Measurements from ENCODE around the gene G6PC2. TPM values are rescaled to one million over a fixed set of nuclear protein-coding genes. Genes with fewer than 3 reads are reported as not detected.
A peak's percentile ranks its signal among the peaks of the same experiment; 100 is the strongest.

G6PC2 gene
- total RNA-seq, 2 experiments from 2014 or later = not detected

DNA sequence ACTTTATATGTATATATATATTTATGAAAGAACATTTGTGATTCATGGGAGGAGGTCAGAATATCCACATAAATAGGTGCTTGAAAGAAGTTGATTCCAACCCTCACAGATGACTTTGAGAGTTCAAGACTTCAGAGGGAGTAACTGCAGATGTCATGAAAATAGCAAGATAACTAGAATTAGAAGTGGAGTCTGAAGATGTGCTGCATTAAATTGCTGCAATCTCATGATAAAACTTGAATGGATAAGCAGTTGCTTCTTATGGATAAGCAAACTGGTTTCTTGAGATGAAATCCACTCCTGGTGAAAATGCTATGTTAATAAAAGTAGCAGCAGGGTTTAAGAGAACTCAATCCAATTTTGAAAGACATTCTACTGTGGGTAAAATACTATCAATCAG is 40.2 kb downstream of the G6PC2 start:
- DNase-seq (no peak), ATAC-seq (no peak)
- no peaks in the 10 kb centered on the region for H3K27me3 Mint-ChIP-seq
- H3K4me1 Mint-ChIP-seq (ENCODE audit: low read depth) = peaks cover 4% of the 10 kb centered on the region
- no peak overlapping the region for H3K27ac Mint-ChIP-seq
- ChIA-PET CTCF (interaction anchor here (1.2 to 2.2 kb wide), 2 partner anchors 10 to 20 kb away, joined by 3 to 8 read pairs; no protein-coding TSS in a partner anchor), POLR2A (no interaction called here)
- TF ChIP-seq, protein P1, sequence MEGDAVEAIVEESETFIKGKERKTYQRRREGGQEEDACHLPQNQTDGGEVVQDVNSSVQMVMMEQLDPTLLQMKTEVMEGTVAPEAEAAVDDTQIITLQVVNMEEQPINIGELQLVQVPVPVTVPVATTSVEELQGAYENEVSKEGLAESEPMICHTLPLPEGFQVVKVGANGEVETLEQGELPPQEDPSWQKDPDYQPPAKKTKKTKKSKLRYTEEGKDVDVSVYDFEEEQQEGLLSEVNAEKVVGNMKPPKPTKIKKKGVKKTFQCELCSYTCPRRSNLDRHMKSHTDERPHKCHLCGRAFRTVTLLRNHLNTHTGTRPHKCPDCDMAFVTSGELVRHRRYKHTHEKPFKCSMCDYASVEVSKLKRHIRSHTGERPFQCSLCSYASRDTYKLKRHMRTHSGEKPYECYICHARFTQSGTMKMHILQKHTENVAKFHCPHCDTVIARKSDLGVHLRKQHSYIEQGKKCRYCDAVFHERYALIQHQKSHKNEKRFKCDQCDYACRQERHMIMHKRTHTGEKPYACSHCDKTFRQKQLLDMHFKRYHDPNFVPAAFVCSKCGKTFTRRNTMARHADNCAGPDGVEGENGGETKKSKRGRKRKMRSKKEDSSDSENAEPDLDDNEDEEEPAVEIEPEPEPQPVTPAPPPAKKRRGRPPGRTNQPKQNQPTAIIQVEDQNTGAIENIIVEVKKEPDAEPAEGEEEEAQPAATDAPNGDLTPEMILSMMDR (IDR thresholded peaks at IDR 0.05) = no peak
- no peaks in the 10 kb centered on the region for H3K9me3 Mint-ChIP-seq
- H3K4me3 Mint-ChIP-seq = no peak overlapping the region
- H3K36me3 Mint-ChIP-seq (ENCODE audit: low read depth) = no peaks in the 10 kb centered on the region
- intact Hi-C loops (cut with micrococcal nuclease) = no loop called here

DNA sequence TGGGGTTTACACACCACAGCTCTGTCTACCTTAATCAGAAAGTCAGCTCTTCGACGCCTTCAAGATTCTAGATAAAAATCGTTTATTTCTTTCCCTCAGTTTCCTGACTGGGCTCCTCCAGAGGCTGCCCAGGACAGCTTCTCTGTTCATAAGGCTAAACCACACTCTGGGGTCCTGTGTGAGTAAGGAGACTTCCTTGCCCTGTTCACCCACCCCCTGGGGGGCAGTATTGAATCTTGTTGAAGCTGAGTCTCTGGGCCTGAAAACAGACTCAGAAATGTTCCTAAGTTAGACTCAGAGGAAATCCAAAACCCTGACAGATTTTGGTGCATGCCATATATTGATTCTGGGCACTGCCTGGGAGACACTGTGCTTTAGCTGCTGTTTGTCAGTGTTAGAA is 43.0 kb downstream of the G6PC2 start:
- Mint-ChIP-seq H3K4me3 (no peak overlapping the region), H3K36me3 (ENCODE audit: low read depth) (no peaks in the 10 kb centered on the region), H3K9me3 (peaks cover 1% of the 10 kb centered on the region), H3K4me1 (ENCODE audit: low read depth) (peaks cover 4% of the 10 kb centered on the region), H3K27me3 (no peaks in the 10 kb centered on the region), H3K27ac (no peak overlapping the region)
- intact Hi-C loops (cut with micrococcal nuclease) = no loop called here
- DNase-seq = no peak
- TF ChIP-seq, protein P1 (IDR thresholded peaks at IDR 0.05) = no peak
- ChIA-PET POLR2A (interaction anchor here (1.6 kb wide), 1 partner anchor 8 kb away, joined by 4 read pairs; no protein-coding TSS in a partner anchor), CTCF (interaction anchor here (1.0 to 1.6 kb wide), 3 partner anchors 13 to 188 kb away, joined by 4 to 5 read pairs (median 5); no protein-coding TSS in a partner anchor)
- no peak for ATAC-seq

GRCh38 chr2:168945508-168945907 is 44.4 kb downstream of the G6PC2 start:
- Mint-ChIP-seq H3K9me3 (peaks cover 1% of the 10 kb centered on the region), H3K27me3 (no peaks in the 10 kb centered on the region), H3K36me3 (ENCODE audit: low read depth) (no peaks in the 10 kb centered on the region), H3K4me1 (ENCODE audit: low read depth) (no peaks in the 10 kb centered on the region), H3K27ac (no peak overlapping the region), H3K4me3 (no peak overlapping the region)
- POLR2A ChIA-PET = no interaction called here
- DNase-seq (no peak), ATAC-seq (no peak)
- intact Hi-C loops (cut with micrococcal nuclease) = no loop called here
- CTCF ChIA-PET = interaction anchor here (1.2 to 4.2 kb wide), 2 partner anchors 16 to 187 kb away, joined by 4 to 20 read pairs; no protein-coding TSS in a partner anchor
- TF ChIP-seq, protein P1 (IDR thresholded peaks at IDR 0.05) = no peak

DNA sequence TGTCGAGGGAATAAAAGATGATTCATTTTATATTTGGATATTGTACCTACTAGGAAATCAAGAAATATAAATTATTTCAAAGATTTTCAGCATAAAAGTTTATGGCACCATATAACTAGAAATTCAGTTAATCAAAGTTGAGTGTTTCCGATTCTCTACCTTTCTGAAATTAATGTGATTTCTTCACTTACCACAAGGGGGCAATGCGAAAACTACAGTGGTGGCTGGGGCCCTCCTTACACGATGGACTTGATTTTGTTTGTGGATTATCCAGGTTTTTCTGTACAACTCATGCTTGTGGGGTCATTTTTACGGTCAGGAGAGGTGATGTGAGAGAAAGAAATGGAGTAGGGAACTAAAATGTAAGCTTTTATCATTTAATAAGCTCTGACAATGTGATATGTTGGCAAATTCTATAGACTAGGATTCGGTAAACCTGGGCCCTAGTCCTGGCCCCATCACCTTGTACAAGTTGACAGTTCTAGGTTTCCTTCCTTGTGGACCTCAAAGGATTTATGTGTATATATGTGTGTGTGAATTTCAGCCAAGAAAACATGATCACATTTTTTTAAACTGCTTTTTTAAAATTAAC is 47.6 kb downstream of the G6PC2 start:
- POLR2A ChIA-PET = no interaction called here
- intact Hi-C loops (cut with micrococcal nuclease) = no loop called here
- Mint-ChIP-seq H3K4me1 (ENCODE audit: low read depth) (no peaks in the 10 kb centered on the region), H3K9me3 (peaks cover 14% of the 10 kb centered on the region), H3K36me3 (ENCODE audit: low read depth) (peaks cover 1% of the 10 kb centered on the region), H3K27me3 (no peaks in the 10 kb centered on the region), H3K27ac (no peak overlapping the region), H3K4me3 (no peak overlapping the region)
- TF ChIP-seq, protein P1 (IDR thresholded peaks at IDR 0.05) = peak; percentile 74
- peak; percentile 49 for ATAC-seq
- DNase-seq = peak; percentile 5
- CTCF ChIA-PET = interaction anchor here (0.6 to 4.2 kb wide), 15 partner anchors 9 to 205 kb away, joined by 3 to 20 read pairs (median 4); no protein-coding TSS in a partner anchor

DNA sequence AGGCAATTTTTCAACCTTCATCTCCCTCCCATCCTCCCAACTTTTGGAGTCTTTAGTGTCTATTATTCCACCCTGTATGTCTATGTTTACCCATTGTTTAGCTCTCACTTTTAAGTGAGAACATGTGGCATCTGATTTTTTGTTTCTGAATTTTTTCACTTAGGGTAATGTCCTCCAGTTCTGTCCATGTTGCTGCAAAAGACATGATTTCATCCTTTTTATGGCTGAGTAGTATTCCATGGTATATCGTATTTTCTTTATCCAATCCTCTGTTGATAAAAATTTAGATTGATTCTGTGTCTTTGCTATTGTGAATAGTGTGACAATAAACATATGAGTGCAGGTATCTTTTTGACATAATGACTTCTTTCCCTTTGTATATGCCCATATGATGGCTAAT is 48.2 kb downstream of the G6PC2 start:
- H3K4me1 Mint-ChIP-seq (ENCODE audit: low read depth) = no peaks in the 10 kb centered on the region
- intact Hi-C loops (cut with micrococcal nuclease) = no loop called here
- no peaks in the 10 kb centered on the region for H3K27me3 Mint-ChIP-seq
- ChIA-PET CTCF (interaction anchor here (0.6 to 4.2 kb wide), 12 partner anchors 8 to 185 kb away, joined by 3 to 20 read pairs (median 4); no protein-coding TSS in a partner anchor), POLR2A (no interaction called here)
- DNase-seq = no peak
- peaks cover 1% of the 10 kb centered on the region for H3K36me3 Mint-ChIP-seq (ENCODE audit: low read depth)
- TF ChIP-seq, protein P1 (IDR thresholded peaks at IDR 0.05) = no peak
- H3K27ac Mint-ChIP-seq = no peak overlapping the region
- H3K9me3 Mint-ChIP-seq = peaks cover 14% of the 10 kb centered on the region
- ATAC-seq = no peak
- H3K4me3 Mint-ChIP-seq = no peak overlapping the region

Data from activated CD8-positive, alpha-beta T cell treated with anti-CD3 and anti-CD28 coated beads for 36 hours (primary cell).